Non-pigmented ciliary epithelial cell (primary cell): ENCODE results near the gene UFSP1.
"Not testable (repeated sequence)": the region's sequence is repeated elsewhere in the genome, so short reads cannot be mapped to it uniquely, and the experiment has no call there.

ENCODE experiments used
- DNase-seq: peaks from one replicate; pipeline ENCODE4 v3.0.0-alpha.2; 2010; ENCODE audit warnings: low read depth

Gene UFSP1

DNA sequence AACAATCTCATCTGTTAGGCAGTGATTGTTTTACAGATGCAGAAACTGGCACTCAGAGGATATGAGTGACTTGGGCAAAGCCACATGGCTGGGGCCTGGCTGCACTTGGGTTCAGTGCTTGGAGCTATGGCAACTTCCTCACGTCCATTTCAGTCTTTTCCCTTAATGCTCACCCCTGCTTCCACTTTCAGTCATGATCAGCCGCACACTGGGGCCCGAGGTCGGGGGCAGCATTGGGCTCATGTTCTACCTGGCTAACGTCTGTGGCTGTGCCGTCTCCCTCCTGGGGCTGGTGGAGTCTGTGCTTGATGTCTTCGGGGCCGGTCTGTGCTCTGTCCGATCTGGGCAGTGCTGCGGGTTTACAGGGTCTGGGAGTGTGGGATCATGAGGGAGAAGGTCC lies 34.0 kb downstream of the UFSP1 start:
- no peak for DNase-seq

DNA sequence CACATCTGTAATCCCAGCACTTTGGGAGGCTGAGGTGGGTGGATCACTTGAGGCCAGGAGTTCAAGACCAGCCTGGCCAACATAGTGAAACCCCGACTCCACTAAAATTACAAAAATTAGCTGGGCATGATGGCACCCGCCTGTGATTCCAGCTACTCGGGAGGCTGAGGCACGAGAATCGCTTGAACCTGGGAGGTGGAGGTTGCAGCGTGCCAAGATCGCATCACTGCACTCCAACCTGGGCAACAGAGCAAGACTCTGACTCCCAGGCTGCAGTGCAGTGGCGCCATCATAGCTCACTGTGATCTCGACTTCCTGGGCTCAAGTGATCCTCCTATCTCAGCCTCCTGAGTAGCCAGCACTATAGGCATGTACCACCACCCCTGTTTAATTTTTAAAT lies 34.6 kb downstream of the UFSP1 start:
- not testable (repeated sequence) for DNase-seq

DNA sequence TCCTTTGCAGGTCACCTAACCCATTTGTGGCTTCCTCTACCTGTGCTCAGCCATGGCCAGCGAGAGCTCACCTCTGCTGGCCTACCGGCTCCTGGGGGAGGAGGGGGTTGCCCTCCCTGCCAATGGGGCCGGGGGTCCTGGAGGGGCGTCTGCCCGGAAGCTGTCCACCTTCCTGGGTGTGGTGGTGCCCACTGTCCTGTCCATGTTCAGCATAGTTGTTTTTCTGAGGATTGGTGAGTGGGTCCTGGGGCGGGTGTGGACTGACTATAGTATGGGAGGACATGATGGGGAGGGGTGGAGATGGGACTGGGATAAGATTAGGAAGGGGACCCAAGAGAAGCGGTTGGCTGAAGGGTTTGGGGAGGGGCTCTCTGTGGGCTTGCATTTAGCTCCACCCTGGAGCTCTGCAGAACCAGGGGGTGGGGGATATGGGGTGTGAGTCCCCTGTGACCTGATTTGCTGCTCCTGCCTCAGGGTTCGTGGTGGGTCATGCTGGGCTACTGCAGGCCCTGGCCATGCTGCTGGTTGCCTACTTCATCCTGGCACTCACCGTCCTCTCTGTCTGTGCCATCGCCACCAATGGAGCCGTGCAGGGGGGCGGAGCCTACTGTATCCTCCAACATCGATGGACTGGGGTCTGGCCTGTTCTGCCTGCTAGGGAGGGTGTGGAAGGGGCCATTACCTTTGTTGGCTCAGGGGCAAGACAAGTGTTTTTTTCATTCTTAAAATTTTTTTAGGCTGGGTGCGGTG lies 35.2 kb downstream of the UFSP1 start:
- no peak for DNase-seq

DNA sequence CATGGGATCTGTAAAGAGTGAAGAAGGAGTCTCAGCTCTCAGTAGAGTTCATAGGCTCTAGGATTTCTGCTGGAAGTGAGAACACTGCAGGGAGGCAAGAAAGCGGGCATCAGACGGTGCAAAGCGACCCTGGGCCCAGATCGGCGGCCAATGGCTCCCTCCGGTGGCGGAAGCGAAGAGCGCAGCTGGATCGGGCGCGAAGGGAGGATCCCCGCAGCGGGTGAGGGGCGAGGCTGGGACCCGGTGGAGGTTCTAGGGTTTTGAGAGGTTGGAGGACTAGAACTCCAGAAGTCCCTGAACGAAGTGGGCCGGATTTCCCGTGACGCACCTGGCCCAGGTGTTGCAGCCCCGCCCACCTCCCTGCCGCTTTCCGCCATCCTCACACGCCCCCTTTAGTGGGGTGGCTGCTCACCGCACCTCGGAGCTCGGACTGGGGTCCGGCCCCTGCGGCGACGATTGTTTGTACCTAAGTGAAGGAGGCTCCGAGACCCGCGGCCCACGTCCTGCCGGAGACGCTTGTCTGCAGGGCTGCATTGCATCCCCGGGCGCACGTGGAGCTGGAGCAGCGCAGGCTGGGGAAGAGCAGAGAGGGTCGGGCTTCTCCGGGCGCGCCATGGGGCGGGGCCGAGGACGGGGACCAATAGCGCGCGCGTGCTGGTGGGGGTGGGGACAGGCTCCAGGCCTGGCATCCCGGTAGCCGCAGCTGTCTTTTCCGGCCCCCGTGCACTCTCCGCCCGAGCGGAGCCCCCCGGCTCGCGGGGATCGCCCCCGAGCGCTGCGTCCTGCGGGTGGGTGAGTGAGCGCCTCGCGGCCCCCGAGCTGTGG lies 37.3 kb downstream of the UFSP1 start, which contains the start of gene SLC12A9:
SLC12A9 (plus strand) TSS at position 666 of the 825 bp plus-strand sequence. CDS start 1,485 bp downstream, outside the sequence.
- DNase-seq, result peak; percentile 43

DNA sequence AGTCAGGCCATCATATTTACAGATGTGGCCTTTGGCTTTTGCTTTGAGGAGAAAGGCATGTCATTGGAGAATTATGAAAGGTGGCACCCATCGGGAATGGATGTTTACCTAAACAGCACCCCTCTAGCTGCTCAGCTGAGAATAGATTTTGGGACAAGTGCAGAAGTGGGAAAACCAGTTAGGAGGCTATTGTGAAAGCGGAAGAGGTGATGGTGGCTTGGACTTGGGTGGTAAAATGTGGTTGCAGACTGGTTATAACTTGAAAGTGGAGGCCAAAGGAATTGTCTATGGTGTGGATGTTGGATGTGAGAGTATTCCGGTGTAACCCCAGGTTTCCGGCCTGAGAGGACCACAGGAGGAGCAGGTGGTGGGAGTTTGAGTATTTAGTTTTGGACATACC lies 42.2 kb downstream of the UFSP1 start:
- no peak for DNase-seq

DNA sequence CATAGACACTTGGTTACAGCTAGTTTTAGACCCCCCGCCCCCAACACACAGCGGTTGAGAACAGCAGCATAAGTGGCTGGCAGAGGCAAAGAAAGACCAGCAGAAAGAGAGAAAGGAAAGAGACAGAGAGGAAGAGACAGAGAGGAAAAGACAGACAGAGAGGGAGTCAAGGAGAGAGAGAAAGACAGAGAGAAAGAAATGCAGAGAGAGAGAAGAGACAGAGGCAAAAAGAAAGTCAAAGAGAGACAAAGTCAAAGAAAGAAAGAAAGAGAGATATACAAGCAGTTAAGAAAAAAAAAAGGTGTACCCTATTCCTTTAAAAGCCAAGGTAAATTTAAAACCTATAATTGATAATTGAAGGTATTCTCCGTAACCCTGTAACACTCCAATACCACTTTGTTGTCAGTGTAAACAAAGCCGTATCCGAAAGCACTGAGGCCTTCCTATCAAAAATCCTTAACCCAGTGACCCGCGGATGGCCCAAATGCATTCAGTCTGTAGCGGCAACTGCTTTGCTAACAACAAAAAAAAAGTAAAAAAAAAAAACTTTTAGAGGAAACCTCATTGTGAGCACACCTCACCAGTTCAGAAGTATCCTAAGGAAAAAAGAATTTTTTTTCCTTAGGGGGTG lies 48.9 kb downstream of the UFSP1 start:
- no peak for DNase-seq

DNA sequence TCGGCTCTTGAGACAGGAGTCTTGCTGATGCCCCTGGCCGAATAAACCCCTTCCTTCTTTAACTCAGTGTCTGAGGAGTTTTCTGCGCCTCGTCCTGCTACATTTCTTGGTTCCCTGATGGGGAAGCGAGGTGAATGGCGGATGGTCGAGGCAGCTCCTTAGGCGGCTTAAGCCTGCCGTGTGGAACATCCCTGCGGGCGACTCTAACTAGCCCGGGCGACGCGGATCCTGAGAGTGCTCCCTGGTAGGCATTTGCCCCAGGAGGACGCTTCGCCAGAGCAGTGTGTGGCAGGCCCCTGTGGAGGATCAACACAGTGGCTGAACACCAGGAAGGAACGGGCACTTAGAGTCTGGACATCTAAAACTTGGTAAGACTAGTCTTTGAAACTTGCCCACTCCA lies 50.2 kb downstream of the UFSP1 start:
- no peak for DNase-seq
